Stomach smooth muscle (tissue), 2 donors: ENCODE results near the gene LRRTM1.

Source experiments
- H3K27ac ChIP-seq: one replicate; pipeline ENCODE4 v1.7.0; 2013; ENCODE audit warnings: mild to moderate bottlenecking, low read length, inconsistent platforms
- H3K27me3 ChIP-seq, 2 donors: one replicate each; pipeline ENCODE4 v1.7.0; 2013; ENCODE audit warnings: low read length in 2 of 2; ENCODE audit not compliant: insufficient read depth in 2 of 2, control insufficient read depth in 1 of 2
- H3K36me3 ChIP-seq, 2 donors: one replicate each; pipeline ENCODE4 v1.7.0; 2013; ENCODE audit warnings: low read length in 2 of 2; ENCODE audit not compliant: control insufficient read depth in 2 of 2, insufficient read depth in 2 of 2
- H3K4me1 ChIP-seq: one replicate; pipeline ENCODE4 v1.7.0; 2013; ENCODE audit warnings: low read length; ENCODE audit not compliant: control insufficient read depth, insufficient read depth
- H3K4me3 ChIP-seq, 2 donors: one replicate each; pipeline ENCODE4 v1.7.0; 2013; ENCODE audit warnings: low read length in 2 of 2
- H3K9ac ChIP-seq, 2 donors: one replicate each; pipeline ENCODE4 v1.7.0; 2013; ENCODE audit warnings: low read length in 2 of 2, mild to moderate bottlenecking in 1 of 2
- H3K9me3 ChIP-seq, 2 donors: one replicate each; pipeline ENCODE4 v1.7.0; 2013; ENCODE audit warnings: low read length in 2 of 2; ENCODE audit not compliant: control insufficient read depth in 2 of 2
- donor health status: healthy.
- donor health status: Pancreatic carcinoma.

Gene LRRTM1

GRCh38 chr2:80280598-80280997 lies 24.0 kb downstream of the LRRTM1 start:
- no peak overlapping the region for H3K9ac ChIP-seq
- H3K9me3 ChIP-seq = no peaks in the 10 kb centered on the region
- H3K36me3 ChIP-seq = no peaks in the 10 kb centered on the region
- no peak overlapping the region for H3K4me3 ChIP-seq
- H3K27ac ChIP-seq = no peak overlapping the region
- no peaks in the 10 kb centered on the region for H3K4me1 ChIP-seq
- H3K27me3 ChIP-seq = no peaks in the 10 kb centered on the region

GRCh38 chr2:80269806-80270205 lies 34.7 kb downstream of the LRRTM1 start:
- H3K27ac ChIP-seq = no peak overlapping the region
- H3K4me1 ChIP-seq = no peaks in the 10 kb centered on the region
- H3K36me3 ChIP-seq = no peaks in the 10 kb centered on the region
- H3K9ac ChIP-seq = no peak overlapping the region
- no peak overlapping the region for H3K4me3 ChIP-seq
- no peaks in the 10 kb centered on the region for H3K27me3 ChIP-seq
- no peaks in the 10 kb centered on the region for H3K9me3 ChIP-seq

GRCh38 chr2:80266231-80266630 lies 38.3 kb downstream of the LRRTM1 start:
- H3K36me3 ChIP-seq = no peaks in the 10 kb centered on the region
- H3K9me3 ChIP-seq = no peaks in the 10 kb centered on the region
- no peak overlapping the region for H3K9ac ChIP-seq
- H3K27me3 ChIP-seq = no peaks in the 10 kb centered on the region
- no peak overlapping the region for H3K4me3 ChIP-seq
- H3K27ac ChIP-seq = no peak overlapping the region
- no peaks in the 10 kb centered on the region for H3K4me1 ChIP-seq

GRCh38 chr2:80259292-80259691 lies 45.3 kb downstream of the LRRTM1 start:
- Histone ChIP-seq H3K4me1 (no peaks in the 10 kb centered on the region), H3K36me3 (no peaks in the 10 kb centered on the region), H3K27ac (no peak overlapping the region), H3K9me3 (no peaks in the 10 kb centered on the region), H3K9ac (no peak overlapping the region), H3K27me3 (peaks cover 0 to 2% of the 10 kb centered on the region in 2 donors), H3K4me3 (no peak overlapping the region)

- Histone ChIP-seq H3K9ac (no peak overlapping the region), H3K4me1 (no peaks in the 10 kb centered on the region), H3K9me3 (no peaks in the 10 kb centered on the region), H3K27me3 (peaks cover 0 to 2% of the 10 kb centered on the region in 2 donors), H3K36me3 (no peaks in the 10 kb centered on the region), H3K4me3 (no peak overlapping the region), H3K27ac (no peak overlapping the region)
Measured at GRCh38 chr2:80258793-80259192, 45.8 kb downstream of the LRRTM1 start.

- Histone ChIP-seq H3K9me3 (no peaks in the 10 kb centered on the region), H3K27me3 (peaks cover 0 to 2% of the 10 kb centered on the region in 2 donors), H3K27ac (no peak overlapping the region), H3K9ac (no peak overlapping the region), H3K36me3 (no peaks in the 10 kb centered on the region), H3K4me1 (no peaks in the 10 kb centered on the region), H3K4me3 (no peak overlapping the region)
Measured at GRCh38 chr2:80258341-80258740, 46.2 kb downstream of the LRRTM1 start.

- Histone ChIP-seq H3K9me3 (no peaks in the 10 kb centered on the region), H3K27me3 (peaks cover 0 to 2% of the 10 kb centered on the region in 2 donors), H3K36me3 (no peaks in the 10 kb centered on the region), H3K27ac (no peak overlapping the region), H3K9ac (no peak overlapping the region), H3K4me1 (no peaks in the 10 kb centered on the region), H3K4me3 (no peak overlapping the region)
Measured at GRCh38 chr2:80257450-80257849, 47.1 kb downstream of the LRRTM1 start.

- H3K9me3 ChIP-seq = no peaks in the 10 kb centered on the region
- H3K4me3 ChIP-seq = no peak overlapping the region
- H3K4me1 ChIP-seq = no peaks in the 10 kb centered on the region
- H3K27me3 ChIP-seq = peaks cover 0 to 2% of the 10 kb centered on the region in 2 donors
- H3K27ac ChIP-seq = no peak overlapping the region
- no peaks in the 10 kb centered on the region for H3K36me3 ChIP-seq
- no peak overlapping the region for H3K9ac ChIP-seq
Measured at GRCh38 chr2:80256782-80257167, 47.8 kb downstream of the LRRTM1 start.

- Histone ChIP-seq H3K27ac (no peak overlapping the region), H3K36me3 (no peaks in the 10 kb centered on the region), H3K27me3 (peaks cover 0 to 2% of the 10 kb centered on the region in 2 donors), H3K9ac (no peak overlapping the region), H3K4me3 (no peak overlapping the region), H3K4me1 (no peaks in the 10 kb centered on the region), H3K9me3 (no peaks in the 10 kb centered on the region)
Measured at GRCh38 chr2:80255918-80256781, 48.4 kb downstream of the LRRTM1 start.

GRCh38 chr2:80252294-80252986 lies 52.1 kb downstream of the LRRTM1 start:
- Histone ChIP-seq H3K9ac (no peak overlapping the region), H3K4me1 (no peaks in the 10 kb centered on the region), H3K27ac (no peak overlapping the region), H3K36me3 (no peaks in the 10 kb centered on the region), H3K27me3 (peaks cover 0 to 2% of the 10 kb centered on the region in 2 donors), H3K4me3 (no peak overlapping the region), H3K9me3 (no peaks in the 10 kb centered on the region)
